WERI-Rb-1 (cell line): ENCODE data around the gene KLHL36.

ENCODE experiments used
- DNase-seq: peaks from one replicate; pipeline ENCODE4 v3.0.0-alpha.2; 2020
- H3K27ac ChIP-seq: fragments of 250-450 bp; sonication (Bioruptor Pico); 2 replicates; pipeline ENCODE4 v1.5.1; 2020; ENCODE audit warnings: mild to moderate bottlenecking, moderate library complexity
- H3K27me3 ChIP-seq: fragments of 250-450 bp; sonication (Bioruptor Pico); 2 replicates; pipeline ENCODE4 v1.5.1; 2021; ENCODE audit warnings: mild to moderate bottlenecking, low read depth, moderate library complexity; ENCODE audit not compliant: insufficient read depth, severe bottlenecking
- H3K36me3 ChIP-seq: fragments of 250-450 bp; sonication (Bioruptor Pico); 2 replicates; pipeline ENCODE4 v1.5.1; 2020; ENCODE audit warnings: mild to moderate bottlenecking, moderate library complexity
- H3K4me3 ChIP-seq: 2 replicates; pipeline ENCODE4 v1.5.1; 2011; ENCODE audit warnings: low read depth, mild to moderate bottlenecking, control low read depth, low read length
- H3K9me3 ChIP-seq: fragments of 250-450 bp; sonication (Bioruptor Pico); 2 replicates; pipeline ENCODE4 v1.5.1; 2021; ENCODE audit warnings: mild to moderate bottlenecking, moderate library complexity; ENCODE audit not compliant: severe bottlenecking
- CTCF ChIP-seq: IDR thresholded peaks from 2 replicates; pipeline ENCODE4 v1.5.1; 2011; ENCODE audit warnings: low read depth, mild to moderate bottlenecking, control low read depth, inconsistent platforms, low read length

KLHL36 gene

GRCh38 chr16:84633622-84634021 is 14.7 kb upstream of the KLHL36 start:
- Histone ChIP-seq H3K27ac (no peak overlapping the region), H3K36me3 (no peaks in the 10 kb centered on the region), H3K4me3 (no peak overlapping the region), H3K9me3 (no peaks in the 10 kb centered on the region), H3K27me3 (no peaks in the 10 kb centered on the region)
- no peak for DNase-seq
- no peak for TF ChIP-seq CTCF

- Histone ChIP-seq H3K27ac (no peak overlapping the region), H3K27me3 (no peaks in the 10 kb centered on the region), H3K36me3 (no peaks in the 10 kb centered on the region), H3K4me3 (no peak overlapping the region), H3K9me3 (no peaks in the 10 kb centered on the region)
- no peak for TF ChIP-seq CTCF
- DNase-seq, result no peak
Observed at GRCh38 chr16:84635702-84636101, 12.6 kb upstream of the KLHL36 start.

- TF ChIP-seq CTCF, result no peak
Observed at GRCh38 chr16:84637709-84638108, 10.6 kb upstream of the KLHL36 start.

GRCh38 chr16:84638231-84638806 is 10.0 kb upstream of the KLHL36 start:
- H3K36me3 ChIP-seq, result no peaks in the 10 kb centered on the region
- no peak for DNase-seq
- TF ChIP-seq CTCF, result no peak

More at GRCh38 chr16:84637709-84638108, 10.6 kb upstream of the KLHL36 start:
- Histone ChIP-seq H3K27me3 (no peaks in the 10 kb centered on the region), H3K4me3 (no peak overlapping the region), H3K36me3 (no peaks in the 10 kb centered on the region), H3K27ac (no peak overlapping the region), H3K9me3 (no peaks in the 10 kb centered on the region)
- no peak for DNase-seq

GRCh38 chr16:84640145-84640544 is 8.2 kb upstream of the KLHL36 start:
- Histone ChIP-seq H3K9me3 (no peaks in the 10 kb centered on the region), H3K36me3 (no peaks in the 10 kb centered on the region), H3K4me3 (no peak overlapping the region), H3K27ac (no peak overlapping the region), H3K27me3 (no peaks in the 10 kb centered on the region)
- DNase-seq, result no peak
- TF ChIP-seq CTCF, result no peak

More at GRCh38 chr16:84638231-84638806, 10.0 kb upstream of the KLHL36 start:
- H3K4me3 ChIP-seq, result no peak overlapping the region
- H3K27me3 ChIP-seq, result no peaks in the 10 kb centered on the region
- H3K27ac ChIP-seq, result no peak overlapping the region
- no peaks in the 10 kb centered on the region for H3K9me3 ChIP-seq
